D721Med (cell line): ENCODE results near the gene WFS1.

ENCODE experiments used
- DNase-seq: peaks from one replicate; pipeline ENCODE4 v3.0.0; 2011; ENCODE audit warnings: low spot score; ENCODE audit not compliant: insufficient read length
- FAIRE-seq: peaks from 2 replicates; lab custom pipeline; 2011; peaks lifted over from hg19 to GRCh38; lab: Jason Lieb, UNC
- CTCF ChIP-seq: IDR thresholded peaks from 2 replicates; pipeline ENCODE4 v1.5.1; 2012; ENCODE audit warnings: mild to moderate bottlenecking, control low read depth; ENCODE audit not compliant: insufficient read depth; ENCODE audit errors: missing control alignments

Gene WFS1

GRCh38 chr4:6288871-6289270 lies 19.2 kb downstream of the WFS1 start:
- no peak for TF ChIP-seq CTCF
- DNase-seq, result no peak
- no peak for FAIRE-seq

GRCh38 chr4:6290256-6290655 lies 20.6 kb downstream of the WFS1 start:
- no peak for FAIRE-seq
- TF ChIP-seq CTCF, result no peak
- DNase-seq, result no peak

GRCh38 chr4:6290769-6291547 lies 21.3 kb downstream of the WFS1 start:
- TF ChIP-seq CTCF, result no peak
- FAIRE-seq (no peak), DNase-seq (no peak)

GRCh38 chr4:6291784-6292297 lies 22.2 kb downstream of the WFS1 start:
- DNase-seq (no peak), FAIRE-seq (no peak)
- no peak for TF ChIP-seq CTCF

- no peak for DNase-seq
- no peak for FAIRE-seq
- no peak for TF ChIP-seq CTCF
Measured at GRCh38 chr4:6292376-6293096, 22.9 kb downstream of the WFS1 start.

DNA sequence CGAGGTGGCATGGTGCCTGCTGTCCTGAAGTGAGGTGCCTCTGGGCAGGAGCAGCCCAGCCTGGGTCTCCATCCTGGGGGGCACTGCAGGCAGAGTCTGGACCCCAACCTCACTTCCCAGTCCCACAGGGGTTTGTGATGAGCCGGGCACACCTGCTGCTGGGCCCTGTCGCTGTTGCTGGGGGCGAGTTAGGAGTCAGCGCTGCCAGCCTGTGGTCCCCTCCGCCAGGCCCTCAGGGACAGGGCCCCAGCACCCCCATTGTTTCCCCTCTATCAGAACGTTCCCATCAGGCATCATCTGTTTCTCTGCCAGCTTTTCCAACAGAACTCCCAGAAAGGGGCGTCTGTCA lies 23.4 kb downstream of the WFS1 start:
- no peak for FAIRE-seq
- no peak for TF ChIP-seq CTCF
- DNase-seq, result no peak

- no peak for TF ChIP-seq CTCF
- no peak for FAIRE-seq
- no peak for DNase-seq
Measured at GRCh38 chr4:6293661-6294060, 24.0 kb downstream of the WFS1 start.
